Mucosa of descending colon (tissue), 3 donors: Measurements from ENCODE around the gene AMDHD1. TPM values are rescaled to one million over a fixed set of nuclear protein-coding genes. Genes with fewer than 3 reads are reported as not detected.

Source experiments
- ATAC-seq: fragments of 200-7000 bp; cut with Tn5 transposase; one replicate; pipeline ENCODE4 v1.9.1; 2020; ENCODE audit warnings: mild to moderate bottlenecking, moderate library complexity
- DNase-seq, 3 donors: peaks; one replicate each; pipeline ENCODE4 v3.0.0-alpha.2; 2020
- H3K36me3 ChIP-seq: fragments of 200-600 bp; one replicate; pipeline ENCODE4 v1.8.0; 2021; ENCODE audit warnings: low read depth, mild to moderate bottlenecking
- H3K4me1 ChIP-seq: fragments of 200-600 bp; one replicate; pipeline ENCODE4 v1.8.0; 2021; ENCODE audit warnings: low read depth, mild to moderate bottlenecking
- H3K4me3 ChIP-seq: fragments of 200-600 bp; one replicate; pipeline ENCODE4 v1.8.0; 2021; ENCODE audit warnings: mild to moderate bottlenecking
- H3K9me3 ChIP-seq: fragments of 200-600 bp; one replicate; pipeline ENCODE4 v1.8.0; 2021; ENCODE audit warnings: mild to moderate bottlenecking
- intact Hi-C, 2 donors: fragments of 100-400 bp; cut with DNase I in 1 of 2; cut with micrococcal nuclease in 1 of 2; formaldehyde crosslinking; loops; one replicate each; pipeline versions ENCODE4 v1.11.0 to v1.11.1; 2022; cut with DNase I, micrococcal nuclease
- total RNA-seq, 3 donors: library from RNA; stranded (reverse); fragmentation: NEBNext Ultra II Directional in 2 of 3; extraction: Animal tissue kit (Norgen Biotek cat#: 25700) in 2 of 3; gene quantifications; one replicate each; pipeline versions ENCODE4 v1.2.1 to v1.2.4, GENCODE V29; 2021 to 2023
- TF ChIP-seq, protein P1 (sequence below): fragments of 200-600 bp; IDR thresholded peaks from one replicate; pipeline ENCODE4 v1.8.0; 2022; ENCODE audit warnings: antibody characterized with exemption, mild to moderate bottlenecking
- donor health status: DM: no; HTN: no; CAD: no; lungs with moderate emphysema.
- donor health status: DM: no; HTN: no; CAD: no.
- donor health status: DM: no; HTN: yes; CAD: no.

The AMDHD1 gene
- total RNA-seq, 3 donors from 2014 or later, result 0.35 to 0.41 TPM; not detected in 1

DNA sequence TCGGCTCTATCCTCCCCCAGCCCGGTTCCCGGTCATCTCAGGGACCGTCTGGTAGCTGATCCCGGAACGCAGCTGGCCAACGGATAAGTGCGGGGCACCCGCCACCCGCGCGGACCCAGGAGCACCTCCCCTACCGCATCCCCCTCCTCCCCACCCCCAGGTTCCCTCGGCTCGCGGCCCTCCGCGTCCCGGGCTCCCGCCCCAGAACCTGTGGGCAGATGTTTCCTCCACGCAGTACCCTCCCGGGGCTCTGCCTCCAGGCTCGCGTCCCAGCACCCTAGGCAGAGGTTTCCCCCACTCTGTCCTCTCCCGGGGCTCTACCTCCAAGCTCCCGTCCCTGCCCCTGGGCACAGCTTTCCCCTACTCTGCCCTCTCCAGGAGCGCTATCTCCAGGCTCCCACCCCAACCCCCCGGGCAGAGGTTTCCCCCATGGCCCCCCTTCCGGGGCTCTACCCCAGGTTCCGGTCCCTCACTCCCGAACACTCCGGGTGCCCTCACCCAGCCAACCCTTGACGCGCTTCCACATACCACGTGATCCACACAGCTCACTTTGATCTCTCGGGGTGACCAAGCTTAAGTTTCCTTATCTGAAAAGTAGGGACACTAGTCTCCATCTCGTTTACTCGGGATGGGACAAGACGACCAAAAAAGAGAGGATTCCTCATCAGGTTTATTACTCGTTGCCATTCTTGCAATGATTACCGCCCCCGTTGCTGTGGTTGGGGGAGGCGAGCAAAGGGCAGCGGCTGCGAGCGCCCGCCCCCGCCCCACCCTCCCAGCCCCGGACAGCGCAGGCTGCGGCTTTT lies 404 bp upstream of the AMDHD1 start, which contains the start of gene CCDC38:
Gene CCDC38, minus strand, starts transcription at position 91 of the 806 bp plus-strand sequence. CDS start 6,105 bp downstream, outside the sequence.
- Histone ChIP-seq H3K36me3 (no peaks in the 10 kb centered on the region), H3K4me1 (no peaks in the 10 kb centered on the region), H3K4me3 (peak within 1 kb of the TSS; percentile 28), H3K9me3 (no peaks in the 10 kb centered on the region)
- TF ChIP-seq, protein P1, sequence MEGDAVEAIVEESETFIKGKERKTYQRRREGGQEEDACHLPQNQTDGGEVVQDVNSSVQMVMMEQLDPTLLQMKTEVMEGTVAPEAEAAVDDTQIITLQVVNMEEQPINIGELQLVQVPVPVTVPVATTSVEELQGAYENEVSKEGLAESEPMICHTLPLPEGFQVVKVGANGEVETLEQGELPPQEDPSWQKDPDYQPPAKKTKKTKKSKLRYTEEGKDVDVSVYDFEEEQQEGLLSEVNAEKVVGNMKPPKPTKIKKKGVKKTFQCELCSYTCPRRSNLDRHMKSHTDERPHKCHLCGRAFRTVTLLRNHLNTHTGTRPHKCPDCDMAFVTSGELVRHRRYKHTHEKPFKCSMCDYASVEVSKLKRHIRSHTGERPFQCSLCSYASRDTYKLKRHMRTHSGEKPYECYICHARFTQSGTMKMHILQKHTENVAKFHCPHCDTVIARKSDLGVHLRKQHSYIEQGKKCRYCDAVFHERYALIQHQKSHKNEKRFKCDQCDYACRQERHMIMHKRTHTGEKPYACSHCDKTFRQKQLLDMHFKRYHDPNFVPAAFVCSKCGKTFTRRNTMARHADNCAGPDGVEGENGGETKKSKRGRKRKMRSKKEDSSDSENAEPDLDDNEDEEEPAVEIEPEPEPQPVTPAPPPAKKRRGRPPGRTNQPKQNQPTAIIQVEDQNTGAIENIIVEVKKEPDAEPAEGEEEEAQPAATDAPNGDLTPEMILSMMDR, result no peak
- intact Hi-C loops, result no loop called here
- ATAC-seq (peak; percentile 97), DNase-seq (peak; percentile 77 to 88 (median 78))

DNA sequence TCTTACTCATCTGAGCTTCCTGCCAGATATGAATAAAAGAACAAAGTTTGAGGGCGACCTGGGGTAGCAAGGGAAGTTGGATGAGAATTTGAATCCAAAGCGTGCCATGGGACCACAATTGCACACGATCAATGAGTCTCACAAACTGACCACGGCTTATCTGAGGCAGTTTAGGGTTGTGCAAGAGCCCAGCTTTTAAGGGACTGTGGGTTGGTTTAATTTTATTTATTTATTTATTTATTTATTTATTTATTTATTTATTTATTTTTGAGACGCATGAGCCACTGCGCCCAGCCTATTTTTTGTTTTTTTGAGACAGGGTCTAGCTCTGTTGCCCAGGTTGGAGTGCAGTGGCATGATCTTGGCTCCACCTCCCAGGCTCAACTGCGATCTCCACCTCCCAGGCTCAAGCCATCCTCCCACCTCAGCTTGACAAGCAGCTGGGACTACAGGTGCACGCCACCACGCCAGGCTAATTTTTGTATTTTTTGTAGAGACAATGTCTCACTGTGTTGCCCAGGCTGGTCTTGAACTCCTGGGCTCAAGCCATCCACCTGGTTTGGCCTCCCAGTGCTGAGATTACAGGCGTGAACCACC lies 1.1 kb downstream of the AMDHD1 start:
- Histone ChIP-seq H3K9me3 (no peaks in the 10 kb centered on the region), H3K4me1 (no peaks in the 10 kb centered on the region), H3K4me3 (no peak overlapping the region), H3K36me3 (no peaks in the 10 kb centered on the region)
- ATAC-seq, result no peak
- TF ChIP-seq, protein P1, result no peak
- no peak for DNase-seq
- intact Hi-C loops, result no loop called here

DNA sequence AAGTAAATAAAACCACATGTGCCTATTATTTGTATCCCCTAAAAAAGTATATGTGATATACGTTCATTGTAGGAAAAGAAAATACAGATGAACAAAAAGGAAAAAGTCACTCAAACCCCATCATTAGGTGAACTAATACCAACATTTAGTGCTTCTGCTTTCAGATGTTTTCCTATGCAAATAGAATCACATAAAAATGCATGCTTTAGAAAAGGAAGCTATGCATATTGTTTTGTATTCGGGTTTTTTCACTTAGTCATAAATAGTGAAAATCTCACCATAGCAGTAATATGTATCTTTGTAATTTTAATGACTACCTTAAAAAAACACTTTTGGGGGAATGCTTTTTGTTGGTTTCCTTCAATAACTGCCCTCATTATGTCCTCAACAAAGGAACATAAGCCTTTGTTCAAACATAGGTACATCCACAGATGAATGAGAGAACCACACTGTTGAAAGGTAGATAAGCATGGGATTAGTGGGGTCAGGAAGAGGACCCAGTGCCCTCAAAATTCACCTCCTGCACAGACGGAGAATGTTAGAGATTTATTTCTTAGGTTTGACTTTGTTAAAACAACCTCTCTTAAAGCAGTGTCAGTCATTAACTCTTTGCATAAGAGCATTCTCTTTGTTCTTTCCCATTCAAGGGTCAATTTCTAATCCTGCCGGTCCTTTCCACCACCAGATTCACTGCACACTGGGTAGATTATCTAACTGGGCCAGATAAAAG lies 6.5 kb downstream of the AMDHD1 start:
- Histone ChIP-seq H3K9me3 (no peaks in the 10 kb centered on the region), H3K4me3 (no peak overlapping the region), H3K36me3 (no peaks in the 10 kb centered on the region), H3K4me1 (no peaks in the 10 kb centered on the region)
- intact Hi-C loops, result no loop called here
- TF ChIP-seq, protein P1, result no peak
- DNase-seq, result no peak
- ATAC-seq, result no peak

DNA sequence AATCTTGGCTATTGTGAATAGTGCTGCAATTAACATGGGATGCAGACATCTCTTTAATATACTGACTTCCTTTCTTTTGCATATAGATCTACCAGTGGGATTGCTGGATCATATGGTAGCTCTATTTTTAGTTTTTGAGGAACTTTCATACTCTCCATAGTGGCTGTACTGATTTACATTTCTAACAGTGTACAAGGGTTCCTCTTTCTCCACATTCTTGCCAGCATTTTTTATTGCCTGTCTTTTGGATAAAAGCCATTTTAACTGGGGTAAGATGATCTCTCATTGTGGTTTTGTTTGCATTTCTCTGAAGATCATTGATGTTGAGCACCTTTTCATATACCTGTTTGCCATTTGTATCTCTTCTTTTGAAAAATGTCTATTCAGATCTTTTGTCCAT lies 8.4 kb downstream of the AMDHD1 start:
- intact Hi-C loops, result no loop called here
- Histone ChIP-seq H3K4me3 (no peak overlapping the region), H3K36me3 (no peaks in the 10 kb centered on the region), H3K4me1 (no peaks in the 10 kb centered on the region), H3K9me3 (no peaks in the 10 kb centered on the region)
- no peak for DNase-seq
- no peak for ATAC-seq
- TF ChIP-seq, protein P1, result no peak

DNA sequence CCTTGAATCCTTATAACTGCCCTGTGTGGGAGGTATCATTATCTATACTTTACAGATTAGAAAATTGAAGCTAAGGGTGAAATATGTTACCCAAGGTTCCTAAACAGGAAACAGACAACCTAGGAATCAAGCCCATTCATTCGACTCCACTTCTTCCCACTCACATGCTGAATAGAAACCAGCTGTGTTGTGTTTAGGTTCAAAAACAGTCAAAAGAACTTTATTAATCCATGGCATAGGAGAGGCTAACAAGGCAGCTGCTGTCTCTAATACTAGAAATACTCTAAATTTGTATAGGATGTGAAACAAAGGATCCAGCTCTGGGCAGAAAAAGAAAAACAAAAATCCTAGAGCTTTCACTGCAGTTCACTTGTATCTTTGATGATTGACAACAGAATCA lies 9.9 kb downstream of the AMDHD1 start:
- ATAC-seq, result no peak
- intact Hi-C loops, result no loop called here
- Histone ChIP-seq H3K36me3 (no peaks in the 10 kb centered on the region), H3K4me1 (no peaks in the 10 kb centered on the region), H3K9me3 (no peaks in the 10 kb centered on the region), H3K4me3 (no peak overlapping the region)
- TF ChIP-seq, protein P1, result no peak
- no peak for DNase-seq
